Nephron (organoid): ENCODE measurements around the gene P2RY13.
A peak's percentile ranks its signal among the peaks of the same experiment; 100 is the strongest.

Experiments used
- H3K27ac Mint-ChIP-seq, 3 experiments: 2 replicates each; pipeline ENCODE4 v1.8.0; 2020; ENCODE audit warnings: mixed read lengths in 3 of 3, mild to moderate bottlenecking in 2 of 3, moderate library complexity in 1 of 3
- H3K27me3 Mint-ChIP-seq: 2 replicates; pipeline ENCODE4 v1.8.0; 2021; ENCODE audit warnings: low read depth, mild to moderate bottlenecking, moderate library complexity, mixed read lengths
- H3K36me3 Mint-ChIP-seq: 2 replicates; pipeline ENCODE4 v1.8.0; 2020; ENCODE audit warnings: low read depth, mixed read lengths
- H3K4me1 Mint-ChIP-seq: 2 replicates; pipeline ENCODE4 v1.8.0; 2020; ENCODE audit warnings: mixed read lengths
- H3K4me3 Mint-ChIP-seq, 3 experiments: 2 replicates each; pipeline ENCODE4 v1.8.0; 2020; ENCODE audit warnings: mild to moderate bottlenecking in 3 of 3, mixed read lengths in 3 of 3, moderate library complexity in 2 of 3
- H3K9me3 Mint-ChIP-seq: 2 replicates; pipeline ENCODE4 v1.8.0; 2020; ENCODE audit warnings: mixed read lengths
- CTCF ChIP-seq, 3 experiments: fragments of 200-600 bp; sonication (generic); IDR thresholded peaks; one replicate each; pipeline ENCODE4 v1.5.0; 2021; ENCODE audit warnings: antibody characterized with exemption in 3 of 3; ENCODE audit not compliant: unreplicated experiment in 3 of 3

Gene P2RY13

GRCh38 chr3:151306168-151306810 lies 23.1 kb downstream of the P2RY13 start:
- no peaks in the 10 kb centered on the region for H3K36me3 Mint-ChIP-seq
- no peak overlapping the region for H3K27ac Mint-ChIP-seq
- H3K9me3 Mint-ChIP-seq: no peaks in the 10 kb centered on the region
- no peaks in the 10 kb centered on the region for H3K4me1 Mint-ChIP-seq
- H3K4me3 Mint-ChIP-seq: no peak overlapping the region
- TF ChIP-seq CTCF (IDR thresholded peaks at IDR 0.05; ENCODE audit: unreplicated experiment in 3 of 3): no peak
- H3K27me3 Mint-ChIP-seq: no peaks in the 10 kb centered on the region

GRCh38 chr3:151305775-151306151 lies 23.6 kb downstream of the P2RY13 start:
- H3K36me3 Mint-ChIP-seq: no peaks in the 10 kb centered on the region
- no peak overlapping the region for H3K4me3 Mint-ChIP-seq
- no peaks in the 10 kb centered on the region for H3K4me1 Mint-ChIP-seq
- TF ChIP-seq CTCF (IDR thresholded peaks at IDR 0.05; ENCODE audit: unreplicated experiment in 3 of 3): no peak
- no peak overlapping the region for H3K27ac Mint-ChIP-seq
- H3K27me3 Mint-ChIP-seq: no peaks in the 10 kb centered on the region
- H3K9me3 Mint-ChIP-seq: no peaks in the 10 kb centered on the region

DNA sequence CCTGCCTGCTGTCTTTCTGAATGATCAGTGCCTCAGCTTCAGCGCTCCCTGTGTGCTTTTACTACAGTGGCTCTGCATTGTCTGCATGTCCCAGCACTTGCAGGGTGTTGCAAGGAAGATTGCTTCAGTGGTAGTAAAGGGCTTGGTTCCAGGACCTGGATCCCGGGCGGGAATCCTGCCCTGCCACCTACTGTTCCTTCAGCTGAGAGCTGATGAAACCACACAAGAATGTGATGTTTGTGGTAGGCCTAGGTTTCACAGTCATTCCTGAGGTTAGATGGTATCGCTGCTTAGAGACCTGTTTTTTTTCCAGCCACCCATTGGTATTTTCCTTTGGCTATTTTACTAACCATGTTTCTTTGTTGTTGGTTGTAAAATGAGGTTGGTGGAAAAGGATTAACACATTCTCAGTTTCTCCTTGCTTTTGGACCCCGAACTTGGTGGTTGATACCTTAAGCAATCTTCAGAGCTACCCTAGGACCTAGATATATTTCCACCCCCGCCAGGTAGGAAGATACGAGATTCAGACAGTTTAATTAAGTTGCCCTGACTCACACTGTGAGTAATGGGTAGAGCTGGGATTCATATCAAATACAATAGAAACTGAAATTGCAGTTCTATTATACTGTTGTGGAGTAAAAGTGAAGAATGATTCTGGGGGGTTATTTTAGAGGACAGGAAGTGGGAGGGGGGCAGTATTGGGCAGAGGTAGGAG lies 24.1 kb downstream of the P2RY13 start:
- no peaks in the 10 kb centered on the region for H3K4me1 Mint-ChIP-seq
- H3K27ac Mint-ChIP-seq: peak overlapping the region in 1 of 3 experiments; percentile 62
- no peak for TF ChIP-seq CTCF (IDR thresholded peaks at IDR 0.05; ENCODE audit: unreplicated experiment in 3 of 3)
- no peaks in the 10 kb centered on the region for H3K36me3 Mint-ChIP-seq
- no peaks in the 10 kb centered on the region for H3K9me3 Mint-ChIP-seq
- no peaks in the 10 kb centered on the region for H3K27me3 Mint-ChIP-seq
- no peak overlapping the region for H3K4me3 Mint-ChIP-seq

DNA sequence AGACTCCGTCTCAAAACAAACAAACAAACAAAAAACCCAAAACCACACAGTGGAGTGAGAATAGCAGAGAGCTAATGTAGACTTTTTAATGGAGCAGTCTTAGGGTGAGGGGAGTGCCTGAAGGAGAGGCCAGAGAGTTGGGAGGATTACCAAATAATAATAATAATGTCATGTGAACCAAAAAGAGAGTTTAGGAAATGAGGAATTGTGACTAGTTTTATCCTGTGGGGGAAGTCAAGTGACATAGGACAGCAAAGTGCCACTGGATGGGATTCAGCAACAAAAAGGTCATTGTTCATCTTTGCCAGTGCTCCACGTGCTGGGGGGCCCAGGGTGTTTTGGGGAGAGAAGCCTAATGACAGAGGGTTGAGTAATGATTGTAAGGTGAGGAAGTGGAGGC lies 25.6 kb downstream of the P2RY13 start:
- Mint-ChIP-seq H3K27me3 (no peaks in the 10 kb centered on the region), H3K36me3 (no peaks in the 10 kb centered on the region), H3K4me3 (no peak overlapping the region), H3K27ac (no peak overlapping the region), H3K9me3 (no peaks in the 10 kb centered on the region), H3K4me1 (no peaks in the 10 kb centered on the region)
- TF ChIP-seq CTCF (IDR thresholded peaks at IDR 0.05; ENCODE audit: unreplicated experiment in 3 of 3): no peak

DNA sequence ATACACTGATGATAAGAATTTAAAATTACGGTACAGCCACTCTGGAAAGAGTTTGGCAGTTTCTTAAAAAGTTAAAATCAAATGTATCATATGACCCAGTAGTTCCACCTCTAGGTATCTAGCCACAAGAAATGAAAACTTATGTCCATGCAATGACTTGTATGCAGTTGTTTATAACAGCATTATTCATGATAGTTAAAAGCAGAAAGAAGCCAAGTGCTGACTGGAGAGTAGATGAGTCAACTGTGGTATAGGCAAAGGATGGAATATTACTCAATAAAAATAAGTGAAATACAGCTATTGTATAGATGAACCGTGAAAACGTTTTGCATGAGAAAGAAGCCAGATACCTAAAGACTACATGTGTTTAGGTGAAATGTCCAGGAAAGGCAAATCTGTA lies 27.6 kb downstream of the P2RY13 start:
- Mint-ChIP-seq H3K4me1 (no peaks in the 10 kb centered on the region), H3K9me3 (no peaks in the 10 kb centered on the region), H3K4me3 (no peak overlapping the region), H3K36me3 (no peaks in the 10 kb centered on the region), H3K27ac (no peak overlapping the region), H3K27me3 (no peaks in the 10 kb centered on the region)
- no peak for TF ChIP-seq CTCF (IDR thresholded peaks at IDR 0.05; ENCODE audit: unreplicated experiment in 3 of 3)

DNA sequence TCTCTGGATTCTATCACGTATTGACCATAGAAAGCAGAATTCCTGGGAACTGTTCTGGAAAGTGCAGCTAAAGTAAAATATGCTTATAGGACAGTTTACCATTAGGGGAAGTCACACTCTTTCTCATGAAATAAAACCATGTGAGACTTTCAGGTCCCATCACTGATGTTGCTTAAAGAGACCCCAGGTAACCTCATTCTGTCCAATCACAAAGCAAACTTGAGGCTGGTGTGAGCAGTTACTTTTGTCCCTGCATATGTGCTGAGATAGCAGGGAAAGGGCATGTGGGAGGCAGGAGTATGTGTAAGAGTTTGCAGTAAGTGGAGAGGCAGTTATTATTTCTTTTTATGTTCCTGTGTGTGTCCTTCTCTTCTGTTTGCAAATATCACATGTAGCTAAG lies 28.8 kb downstream of the P2RY13 start:
- Mint-ChIP-seq H3K9me3 (no peaks in the 10 kb centered on the region), H3K27me3 (no peaks in the 10 kb centered on the region), H3K27ac (no peak overlapping the region), H3K36me3 (no peaks in the 10 kb centered on the region), H3K4me1 (no peaks in the 10 kb centered on the region), H3K4me3 (no peak overlapping the region)
- TF ChIP-seq CTCF (IDR thresholded peaks at IDR 0.05; ENCODE audit: unreplicated experiment in 3 of 3): no peak
